ENCODE measurements around the gene RITA1.

The RITA1 gene

GRCh38 chr12:113171543-113171942, 14.0 kb upstream of the RITA1 start:
- no peak for TF ChIP-seq CTCF (IDR thresholded peaks at IDR 0.05; ENCODE audit: extremely low read depth, missing control alignments)
- no peak for DNase-seq (ENCODE audit: low spot score)

GRCh38 chr12:113172185-113172584, 13.3 kb upstream of the RITA1 start:
- DNase-seq (ENCODE audit: low spot score) = no peak
- no peak for TF ChIP-seq CTCF (IDR thresholded peaks at IDR 0.05; ENCODE audit: extremely low read depth, missing control alignments)

GRCh38 chr12:113173081-113173698, 12.3 kb upstream of the RITA1 start:
- no peak for TF ChIP-seq CTCF (IDR thresholded peaks at IDR 0.05; ENCODE audit: extremely low read depth, missing control alignments)
- peak; percentile 78 for DNase-seq (ENCODE audit: low spot score)

- TF ChIP-seq CTCF (IDR thresholded peaks at IDR 0.05; ENCODE audit: extremely low read depth, missing control alignments) = peak; percentile 98
- DNase-seq (ENCODE audit: low spot score) = peak; percentile 88
Measured at GRCh38 chr12:113174461-113175384, 10.8 kb upstream of the RITA1 start.

GRCh38 chr12:113179023-113179422, 6.5 kb upstream of the RITA1 start:
- TF ChIP-seq CTCF (IDR thresholded peaks at IDR 0.05; ENCODE audit: extremely low read depth, missing control alignments) = no peak

GRCh38 chr12:113180333-113180732, 5.2 kb upstream of the RITA1 start:
- no peak for DNase-seq (ENCODE audit: low spot score)
- TF ChIP-seq CTCF (IDR thresholded peaks at IDR 0.05; ENCODE audit: extremely low read depth, missing control alignments) = no peak

More at GRCh38 chr12:113179023-113179422, 6.5 kb upstream of the RITA1 start:
- no peak for DNase-seq (ENCODE audit: low spot score)

GRCh38 chr12:113181975-113182374, 3.5 kb upstream of the RITA1 start:
- DNase-seq (ENCODE audit: low spot score) = no peak
- no peak for TF ChIP-seq CTCF (IDR thresholded peaks at IDR 0.05; ENCODE audit: extremely low read depth, missing control alignments)
